Brain microvascular endothelial cell (primary cell): ENCODE data around the gene UBE2O.
A peak's percentile ranks its signal among the peaks of the same experiment; 100 is the strongest.

Experiments
- DNase-seq: peaks from one replicate; pipeline ENCODE4 v3.0.0-alpha.2; 2020
- H3K27ac ChIP-seq: fragments of 250-450 bp; sonication (Bioruptor Pico); 2 replicates; pipeline ENCODE4 v1.5.1; 2020; ENCODE audit warnings: mild to moderate bottlenecking, moderate library complexity
- H3K27me3 ChIP-seq: fragments of 250-450 bp; sonication (Bioruptor Pico); replicated peaks from 2 replicates; pipeline ENCODE4 v1.5.1; 2020; ENCODE audit warnings: mild to moderate bottlenecking
- H3K36me3 ChIP-seq: fragments of 250-450 bp; sonication (Bioruptor Pico); replicated peaks from 2 replicates; pipeline ENCODE4 v1.5.1; 2020; ENCODE audit warnings: mild to moderate bottlenecking
- H3K4me3 ChIP-seq: 2 replicates; pipeline ENCODE4 v1.5.1; 2011; ENCODE audit warnings: low read depth, mild to moderate bottlenecking, control low read depth, low read length, moderate library complexity
- CTCF ChIP-seq: IDR thresholded peaks from 2 replicates; pipeline ENCODE4 v1.5.1; 2011; ENCODE audit warnings: low read depth, mild to moderate bottlenecking, moderate library complexity, low read length, control low read depth, inconsistent platforms; ENCODE audit errors: missing control alignments
- in situ Hi-C: cut with HindIII; loops from 2 replicates; pipeline ENCODE4 v1.10.0; 2017; ENCODE audit warnings: low sequenced_read_pairs, low pct_ligation_motif_present

Gene UBE2O

GRCh38 chr17:76442341-76443338 lies 10.3 kb downstream of the UBE2O start:
- Histone ChIP-seq H3K27ac (peak overlapping the region; percentile 61), H3K4me3 (no peak overlapping the region), H3K27me3 (no peaks in the 10 kb centered on the region), H3K36me3 (no peaks in the 10 kb centered on the region)
- DNase-seq, result peak; percentile 27
- no peak for TF ChIP-seq CTCF
- in situ Hi-C loops, result no loop called here

- no peaks in the 10 kb centered on the region for H3K36me3 ChIP-seq
Measured at GRCh38 chr17:76441686-76442340, 11.1 kb downstream of the UBE2O start.

GRCh38 chr17:76440751-76441362 lies 12.1 kb downstream of the UBE2O start:
- Histone ChIP-seq H3K27ac (no peak overlapping the region), H3K4me3 (no peak overlapping the region), H3K27me3 (no peaks in the 10 kb centered on the region), H3K36me3 (no peaks in the 10 kb centered on the region)
- no peak for TF ChIP-seq CTCF
- DNase-seq, result no peak
- in situ Hi-C loops, result no loop called here

More at GRCh38 chr17:76441686-76442340, 11.1 kb downstream of the UBE2O start:
- DNase-seq, result no peak
- in situ Hi-C loops, result no loop called here
- Histone ChIP-seq H3K4me3 (no peak overlapping the region), H3K27me3 (no peaks in the 10 kb centered on the region), H3K27ac (no peak overlapping the region)
- TF ChIP-seq CTCF, result no peak

GRCh38 chr17:76439314-76439928 lies 13.5 kb downstream of the UBE2O start:
- no peak for TF ChIP-seq CTCF
- Histone ChIP-seq H3K36me3 (no peaks in the 10 kb centered on the region), H3K27ac (no peak overlapping the region), H3K4me3 (no peak overlapping the region), H3K27me3 (no peaks in the 10 kb centered on the region)
- no peak for DNase-seq
- in situ Hi-C loops, result no loop called here

- Histone ChIP-seq H3K27me3 (no peaks in the 10 kb centered on the region), H3K36me3 (no peaks in the 10 kb centered on the region), H3K27ac (no peak overlapping the region), H3K4me3 (no peak overlapping the region)
- in situ Hi-C loops, result no loop called here
- no peak for DNase-seq
- no peak for TF ChIP-seq CTCF
Measured at GRCh38 chr17:76438906-76439305, 14.0 kb downstream of the UBE2O start.
